ENCODE results near the gene TDRD3. TPM values are rescaled to one million over a fixed set of nuclear protein-coding genes. Genes with fewer than 3 reads are reported as not detected.

Gene TDRD3
- polyA plus RNA-seq, 1 of the 3 experiments (the other 2 are of a cell fraction): 3.8 TPM

- no peak overlapping the region for H3K4me3 ChIP-seq (ENCODE audit: low read depth in 2 of 2, low read length in 1 of 2)
- H3K27me3 ChIP-seq (ENCODE audit: insufficient read depth): no peaks in the 10 kb centered on the region
- H3K4me2 ChIP-seq: no peak overlapping the region
- peaks cover 0 to 4% of the 10 kb centered on the region in 2 experiments for H3K36me3 ChIP-seq (replicated peaks in 1 of 2; ENCODE audit: control insufficient read depth in 1 of 2, insufficient read depth in 2 of 2, low read length in 1 of 2)
- H2AFZ ChIP-seq (ENCODE audit: low read depth): no peak overlapping the region
- peaks cover 0 to 13% of the 10 kb centered on the region in 2 experiments; a peak in 1 of 4 replicates for H3K4me1 ChIP-seq (ENCODE audit: control insufficient read depth in 1 of 2, insufficient read depth in 2 of 2, low read depth in 1 of 2, low read length in 1 of 2)
- H3K9me3 ChIP-seq: no peaks in the 10 kb centered on the region
- H3K9ac ChIP-seq: no peak overlapping the region
- H4K20me1 ChIP-seq (ENCODE audit: insufficient read depth): no peaks in the 10 kb centered on the region
- no peak for DNase-seq
- H3K27ac ChIP-seq (ENCODE audit: low read depth in 2 of 2, low read length in 1 of 2): no peak overlapping the region
- H3K79me2 ChIP-seq (ENCODE audit: insufficient read depth): no peaks in the 10 kb centered on the region
- 76% methylated on average over 1 of the region's 1 CpG for WGBS (ENCODE audit: low lambda C conversion rate)
- POLR2A ChIA-PET: no interaction called here
- no peaks in the 10 kb centered on the region for H3F3A ChIP-seq (replicated peaks; ENCODE audit: insufficient read depth)
- CTCF ChIA-PET: interaction anchor here (1.0 kb wide), 1 partner anchor 11 kb away, joined by 3 read pairs; no protein-coding TSS in a partner anchor
- no peaks in the 10 kb centered on the region for H3K9me2 ChIP-seq
- TF ChIP-seq PBX3 (IDR thresholded peaks at IDR 0.05): no peak
- TF ChIP-seq SIN3A (IDR thresholded peaks at IDR 0.05; ENCODE audit: borderline replicate concordance, low read depth, low read length): no peak
- TF ChIP-seq EZH2phosphoT487 (IDR thresholded peaks at IDR 0.05; ENCODE audit: borderline replicate concordance, low read depth): no peak
- no peak for TF ChIP-seq RFX5 (IDR thresholded peaks at IDR 0.05; ENCODE audit: low read length)
Measured at GRCh38 chr13:60575142-60575541, 178.1 kb downstream of the TDRD3 start.

GRCh38 chr13:60577761-60578160 lies 180.7 kb downstream of the TDRD3 start:
- Histone ChIP-seq H3K4me1 (ENCODE audit: control insufficient read depth in 1 of 2, insufficient read depth in 2 of 2, low read depth in 1 of 2, low read length in 1 of 2) (peaks cover 0 to 1% of the 10 kb centered on the region in 2 experiments; a peak in 1 of 4 replicates), H4K20me1 (ENCODE audit: insufficient read depth) (no peaks in the 10 kb centered on the region), H3K9me3 (no peaks in the 10 kb centered on the region), H3K4me2 (no peak overlapping the region), H3K9me2 (no peaks in the 10 kb centered on the region), H3K36me3 (replicated peaks in 1 of 2; ENCODE audit: control insufficient read depth in 1 of 2, insufficient read depth in 2 of 2, low read length in 1 of 2) (peaks cover 0 to 4% of the 10 kb centered on the region in 2 experiments), H3K9ac (no peak overlapping the region), H2AFZ (ENCODE audit: low read depth) (no peak overlapping the region), H3K79me2 (ENCODE audit: insufficient read depth) (no peaks in the 10 kb centered on the region), H3K27ac (ENCODE audit: low read depth in 2 of 2, low read length in 1 of 2) (no peak overlapping the region), H3K27me3 (ENCODE audit: insufficient read depth) (no peaks in the 10 kb centered on the region), H3K4me3 (ENCODE audit: low read depth in 2 of 2, low read length in 1 of 2) (no peak overlapping the region), H3F3A (replicated peaks; ENCODE audit: insufficient read depth) (no peaks in the 10 kb centered on the region)
- ChIA-PET CTCF (interaction anchor here (0.8 kb wide), 1 partner anchor 21 kb away, joined by 3 read pairs; no protein-coding TSS in a partner anchor), POLR2A (no interaction called here)
- 77% methylated on average over 3 of the region's 3 CpGs for WGBS (ENCODE audit: low lambda C conversion rate)
- TF ChIP-seq RXRA (IDR thresholded peaks at IDR 0.05; ENCODE audit: borderline replicate concordance, low read depth): no peak
- no peak for TF ChIP-seq MXI1 (IDR thresholded peaks at IDR 0.05; ENCODE audit: low read depth, low read length)
- TF ChIP-seq ELF1 (IDR thresholded peaks at IDR 0.05): no peak
- TF ChIP-seq GABPA (IDR thresholded peaks at IDR 0.05; ENCODE audit: low read depth): no peak
- TF ChIP-seq SMC3 (IDR thresholded peaks at IDR 0.05; ENCODE audit: low read depth, low read length): no peak
- TF ChIP-seq TEAD4 (IDR thresholded peaks at IDR 0.05; ENCODE audit: borderline replicate concordance, insufficient read depth): no peak
- TF ChIP-seq POLR2AphosphoS5 (IDR thresholded peaks at IDR 0.05; ENCODE audit: low read depth, low read length): no peak
- TF ChIP-seq FOSL2 (IDR thresholded peaks at IDR 0.05; ENCODE audit: borderline replicate concordance, low read depth): no peak
- DNase-seq: no peak
